Measurements from ENCODE around the gene GRAP.
A peak's percentile ranks its signal among the peaks of the same experiment; 100 is the strongest.

Gene GRAP

DNA sequence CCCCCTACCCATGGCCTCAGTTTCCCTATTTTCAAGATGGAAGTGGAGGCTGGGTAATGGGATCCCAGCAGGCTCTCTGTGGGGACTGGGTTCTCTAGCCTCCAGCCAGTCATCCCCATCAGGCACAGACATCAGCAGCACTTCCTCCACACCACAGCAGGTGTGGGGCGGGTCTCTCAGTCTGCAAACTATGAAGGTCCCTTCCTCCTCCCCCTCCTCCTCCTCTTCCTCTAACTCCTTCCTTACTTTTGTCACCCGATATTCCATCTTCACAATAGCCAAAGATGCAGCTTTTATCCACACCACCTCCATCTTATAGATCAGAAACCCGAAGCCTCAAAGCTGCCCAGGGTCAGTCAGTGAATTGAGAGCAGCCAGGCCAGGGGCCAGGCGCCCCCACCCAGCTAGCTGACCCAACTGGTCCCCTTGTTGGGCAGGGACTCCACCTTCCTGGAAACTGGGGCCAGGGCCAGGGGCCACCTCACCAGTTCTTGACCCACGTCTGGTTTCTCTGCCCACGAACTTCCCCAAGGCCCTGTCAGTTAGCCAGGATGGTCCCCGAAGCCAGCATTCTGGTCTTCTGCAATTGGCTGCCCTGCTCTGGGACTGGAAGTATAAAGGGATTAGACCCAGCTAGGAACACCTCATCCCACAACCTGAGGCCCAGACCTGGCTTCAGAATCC is 44.7 kb downstream of the GRAP start:
- DNase-seq, result no peak

DNA sequence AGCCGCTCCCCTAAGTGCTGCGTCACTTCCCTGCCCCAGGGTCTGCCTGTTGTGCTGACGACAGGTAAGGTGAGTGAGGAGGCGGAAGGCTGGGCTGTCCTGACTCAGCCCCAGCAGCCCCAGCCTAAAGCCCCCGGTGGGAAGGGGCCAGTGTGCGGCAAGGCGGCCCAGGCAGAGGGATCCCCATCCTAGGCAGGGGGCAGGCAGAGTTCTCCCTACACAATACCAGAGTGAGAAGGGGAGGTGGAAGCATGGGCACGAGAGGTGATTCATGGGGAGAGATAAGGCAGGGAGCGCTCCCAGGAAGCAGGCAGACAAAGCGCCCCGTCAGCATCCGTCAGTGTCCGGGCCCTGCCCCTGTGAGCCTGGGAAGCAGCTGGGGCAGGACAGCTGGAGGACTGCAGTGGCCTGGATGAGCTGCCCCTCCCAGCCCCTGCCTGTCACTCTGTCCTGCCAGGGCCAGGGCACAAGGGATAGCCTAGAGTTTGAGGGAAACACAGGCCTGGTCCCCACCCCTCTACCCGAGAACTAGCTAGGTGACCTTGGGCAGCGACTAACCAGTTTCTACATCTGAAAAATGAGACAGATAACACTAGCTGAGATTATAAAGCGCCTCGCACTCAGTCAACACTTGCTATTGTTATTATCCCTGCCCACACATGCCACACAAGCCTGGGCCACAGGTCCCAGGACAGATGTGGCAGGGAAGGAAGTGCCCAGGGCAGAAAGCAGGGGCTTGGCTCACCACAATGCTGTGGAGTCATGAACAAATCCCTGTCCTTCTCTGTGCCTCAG is 46.0 kb downstream of the GRAP start:
- DNase-seq, result no peak

DNA sequence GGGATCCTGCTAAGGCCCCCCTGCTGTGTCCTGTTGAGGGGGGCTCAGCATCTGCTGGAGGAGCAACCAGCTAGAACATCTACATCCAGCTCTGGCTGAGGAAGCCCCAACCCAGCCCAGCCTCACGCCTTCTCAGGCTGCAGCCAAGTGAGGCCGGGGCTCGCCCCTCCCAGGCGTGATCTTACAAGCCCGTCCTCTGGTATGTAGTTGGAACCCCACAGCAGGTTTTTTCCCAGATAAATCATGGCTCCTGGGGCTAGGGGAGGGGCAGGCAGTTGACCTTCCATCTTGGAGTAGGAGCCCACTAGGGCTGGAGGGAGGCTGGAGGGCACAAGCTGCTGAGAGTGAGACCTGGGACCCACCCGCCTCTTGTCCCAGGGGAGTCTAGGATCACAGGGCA is 46.8 kb downstream of the GRAP start:
- no peak for DNase-seq

DNA sequence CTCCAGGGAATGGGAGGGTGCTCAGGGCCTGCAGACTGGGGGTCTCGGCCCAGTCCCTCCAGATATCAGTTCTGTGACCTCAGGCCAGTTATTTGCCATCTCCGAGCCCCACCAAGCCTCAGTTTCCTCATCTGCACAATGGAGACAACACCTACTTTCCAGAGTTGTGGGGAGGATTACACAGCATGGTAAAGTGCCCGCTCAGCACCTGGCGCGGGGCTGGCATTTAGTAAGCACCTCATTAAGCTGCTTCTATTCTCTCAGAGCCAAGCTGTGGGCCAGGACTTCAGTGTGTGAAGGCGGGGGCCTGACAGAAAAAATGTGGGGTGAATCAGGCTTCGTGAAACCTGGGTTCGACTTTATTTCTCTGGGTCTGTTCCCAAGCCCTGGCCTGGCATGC is 47.4 kb downstream of the GRAP start:
- no peak for DNase-seq

DNA sequence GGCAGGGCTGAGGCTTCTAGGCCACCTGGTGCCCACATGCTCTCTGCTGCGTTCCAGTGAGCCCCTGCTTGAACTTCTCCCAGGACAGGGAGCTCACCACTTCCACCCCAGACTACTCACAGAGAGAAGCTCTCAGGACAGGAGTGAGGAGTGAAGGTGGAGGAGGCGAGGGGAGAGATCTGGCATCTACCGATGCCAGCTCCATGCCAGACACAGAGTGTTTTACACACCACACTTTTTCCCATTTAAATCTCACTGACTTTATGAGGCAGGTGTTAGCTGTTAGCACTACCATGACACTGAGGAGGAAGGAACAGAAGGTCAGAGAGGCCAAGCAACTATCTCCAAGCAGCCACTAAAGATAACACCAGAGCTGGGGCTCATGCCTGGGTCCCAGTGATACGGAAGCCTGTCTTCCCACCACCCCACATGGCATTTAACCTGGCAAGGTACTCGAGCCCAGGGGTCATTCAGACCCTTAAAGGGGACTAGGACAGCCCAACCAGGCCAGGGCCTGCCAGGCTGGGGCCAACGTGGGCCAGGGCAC is 49.0 kb downstream of the GRAP start:
- DNase-seq, result no peak

DNA sequence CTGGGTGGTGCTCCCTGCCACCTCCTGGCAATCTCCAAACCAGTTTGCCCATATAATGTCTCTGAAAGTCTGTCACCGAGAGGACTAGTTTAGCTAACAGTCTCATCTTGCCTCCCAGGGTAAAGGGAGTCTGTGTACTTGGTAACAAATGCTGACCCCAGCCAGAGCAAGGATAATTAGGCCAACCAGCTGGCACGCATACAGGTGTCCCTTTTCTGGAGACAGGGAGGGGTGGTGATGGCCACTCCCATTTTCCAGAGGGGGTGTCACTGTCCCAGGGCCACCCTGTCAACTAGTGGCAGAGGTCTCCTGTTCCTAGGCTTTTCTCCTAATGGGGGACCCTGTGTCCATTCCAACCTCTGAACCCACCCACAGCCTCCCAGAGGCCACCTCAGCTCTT is 50.3 kb downstream of the GRAP start:
- no peak for DNase-seq

DNA sequence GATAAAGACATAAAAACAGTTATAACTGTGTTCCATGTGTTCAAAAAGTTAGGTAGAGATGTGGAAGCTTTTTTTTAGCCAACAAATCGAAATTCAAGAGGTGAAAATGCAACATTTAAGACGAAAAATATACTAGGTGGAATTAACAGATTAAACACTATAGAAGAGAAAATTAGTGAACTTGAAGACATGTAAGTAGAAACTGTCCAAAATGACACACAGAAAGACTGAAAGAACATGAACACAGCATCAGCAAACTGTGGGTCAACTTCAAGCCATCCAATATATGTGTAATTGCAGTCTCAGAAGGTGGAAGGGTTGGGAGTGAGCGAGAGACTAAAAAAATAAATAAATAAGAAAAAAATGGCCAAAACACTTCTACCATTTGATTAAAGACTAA is 51.5 kb downstream of the GRAP start:
- DNase-seq, result no peak

DNA sequence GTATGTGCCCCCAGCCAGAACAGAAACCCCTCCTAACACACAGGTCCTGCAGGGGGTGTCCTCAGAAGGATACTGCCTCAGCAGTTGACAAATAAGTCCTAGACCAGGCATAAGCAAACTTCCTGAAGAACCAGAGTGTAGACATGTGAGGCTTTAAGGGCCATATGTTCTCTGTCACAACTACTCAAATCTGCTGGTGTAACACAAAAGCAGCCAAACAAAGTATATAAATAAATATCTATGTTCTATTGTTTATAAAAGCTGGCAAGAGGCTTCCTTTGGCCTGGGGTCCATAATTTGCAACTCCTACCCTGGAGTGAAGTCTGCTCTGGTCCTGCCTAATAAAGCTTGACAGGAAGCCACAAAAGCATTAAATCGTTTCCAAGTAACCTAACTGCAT is 52.1 kb downstream of the GRAP start:
- no peak for DNase-seq

DNA sequence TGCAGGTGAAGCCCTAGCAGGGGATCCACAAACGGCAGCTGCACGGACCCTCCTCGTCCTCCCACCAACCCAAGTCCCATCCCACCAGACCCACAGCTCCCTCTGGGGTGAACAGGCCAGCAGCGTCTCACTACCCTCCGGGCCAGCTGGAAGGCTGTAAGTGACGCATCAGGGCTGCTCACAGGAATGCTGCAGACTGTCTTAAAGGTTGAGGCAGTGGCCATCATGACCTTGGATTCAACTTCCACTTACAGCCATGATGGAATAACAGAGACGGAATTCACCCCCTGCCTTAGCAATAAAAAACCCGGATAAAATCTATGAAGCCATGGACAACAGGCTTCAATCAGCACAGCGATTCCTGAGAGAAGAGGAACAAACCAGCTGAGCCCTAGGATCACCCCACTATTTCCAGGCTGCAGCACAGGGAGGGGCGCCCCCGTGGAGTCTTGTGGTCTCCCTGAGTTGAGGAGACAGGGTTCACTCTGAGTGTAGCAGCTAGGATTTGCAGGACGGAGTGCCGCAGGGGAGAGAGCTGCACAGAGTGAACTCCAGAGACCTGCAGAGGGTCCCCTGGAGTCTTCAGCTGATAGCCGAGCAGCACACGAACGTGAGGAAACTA is 52.7 kb downstream of the GRAP start:
- DNase-seq, result no peak

DNA sequence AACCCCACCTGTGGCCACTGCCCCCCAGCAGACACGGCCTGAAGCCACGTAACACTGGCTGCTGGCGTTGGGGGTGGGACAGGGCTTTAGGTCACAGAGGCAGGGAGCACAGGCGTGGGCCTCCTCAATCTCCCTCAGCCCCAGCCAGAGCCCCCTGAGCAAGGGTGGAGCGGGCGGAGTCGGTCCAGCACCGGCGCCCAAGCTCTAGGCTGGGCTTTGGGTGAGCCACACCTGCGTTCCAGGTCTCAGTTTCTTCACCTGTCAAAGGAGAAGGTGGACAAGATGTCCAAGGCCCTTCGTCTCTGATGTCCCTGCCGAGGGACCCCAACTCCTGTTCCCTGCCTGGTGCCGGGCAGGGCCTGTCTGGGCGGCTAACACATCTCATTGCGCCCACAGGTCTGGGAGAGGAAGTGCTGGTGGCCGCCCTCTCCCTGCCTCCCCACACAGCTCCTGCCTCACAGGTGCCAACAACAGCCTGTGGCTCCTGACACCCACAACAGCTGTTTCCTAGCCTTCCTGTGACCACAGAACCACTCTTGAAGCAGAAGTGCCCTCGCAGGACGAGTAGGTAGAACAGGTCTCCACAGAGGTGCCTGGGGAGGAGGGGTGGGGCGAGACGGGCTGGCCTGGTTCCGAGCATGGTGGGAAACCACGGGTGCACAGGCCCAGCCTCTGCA is 54.2 kb downstream of the GRAP start:
- peak; percentile 20 for DNase-seq

DNA sequence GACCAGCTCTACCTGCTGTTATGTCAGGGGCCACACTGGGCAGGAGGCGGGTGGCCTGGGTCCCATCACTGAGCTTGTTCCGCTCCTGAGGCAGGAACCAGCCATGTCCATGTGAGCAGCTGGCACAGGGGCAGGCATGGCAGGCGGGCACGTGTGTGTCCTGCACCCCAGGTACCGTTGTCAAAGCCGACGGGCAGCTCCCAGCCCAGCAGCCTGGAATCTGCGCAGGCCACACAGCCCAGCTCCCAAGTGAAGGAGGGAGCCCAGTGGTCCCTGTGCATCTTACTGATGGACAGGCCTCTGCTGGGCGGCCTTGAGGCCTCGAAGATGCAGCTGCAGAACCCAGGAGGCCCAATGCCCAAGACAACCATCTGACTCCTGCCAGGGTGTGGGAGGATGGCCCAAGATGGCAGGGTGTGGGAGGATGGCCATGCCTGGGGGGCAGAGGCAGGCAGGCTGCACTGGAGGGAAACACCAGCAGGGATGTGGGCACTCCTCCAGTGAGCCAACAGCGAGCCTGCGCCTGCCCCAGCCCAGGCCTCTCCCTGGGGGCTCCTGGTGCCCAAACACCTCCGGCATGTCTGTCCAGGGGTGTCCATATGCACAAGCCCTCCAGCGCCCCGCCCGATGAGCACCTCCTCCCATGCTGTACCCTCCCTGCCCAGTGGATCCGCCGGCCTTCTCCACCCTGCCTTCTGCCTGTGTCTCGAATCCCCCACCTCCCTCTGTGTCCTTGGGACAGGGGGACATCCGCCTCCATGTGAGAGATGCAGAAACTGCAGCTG is 55.0 kb downstream of the GRAP start:
- DNase-seq, result no peak

DNA sequence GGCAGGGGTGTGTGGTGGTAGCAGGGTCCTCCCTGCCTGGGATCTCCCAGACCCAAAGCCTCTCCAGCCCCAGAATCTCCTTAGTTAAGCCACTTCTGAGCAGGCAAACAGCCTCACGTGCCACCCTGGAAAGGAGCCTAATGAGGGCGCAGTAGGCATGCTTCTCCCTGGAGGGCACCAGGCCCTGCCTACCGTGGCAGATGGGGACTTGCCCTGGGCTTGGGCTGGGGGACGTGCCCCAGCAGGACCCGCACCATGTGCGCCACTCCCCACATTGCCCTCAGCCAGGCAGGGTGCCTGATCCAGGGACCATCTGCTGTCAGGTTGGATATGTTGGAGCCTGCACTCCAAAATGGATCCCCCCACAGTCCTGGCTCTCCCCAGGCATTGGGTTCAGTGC is 56.4 kb downstream of the GRAP start:
- DNase-seq, result no peak

DNA sequence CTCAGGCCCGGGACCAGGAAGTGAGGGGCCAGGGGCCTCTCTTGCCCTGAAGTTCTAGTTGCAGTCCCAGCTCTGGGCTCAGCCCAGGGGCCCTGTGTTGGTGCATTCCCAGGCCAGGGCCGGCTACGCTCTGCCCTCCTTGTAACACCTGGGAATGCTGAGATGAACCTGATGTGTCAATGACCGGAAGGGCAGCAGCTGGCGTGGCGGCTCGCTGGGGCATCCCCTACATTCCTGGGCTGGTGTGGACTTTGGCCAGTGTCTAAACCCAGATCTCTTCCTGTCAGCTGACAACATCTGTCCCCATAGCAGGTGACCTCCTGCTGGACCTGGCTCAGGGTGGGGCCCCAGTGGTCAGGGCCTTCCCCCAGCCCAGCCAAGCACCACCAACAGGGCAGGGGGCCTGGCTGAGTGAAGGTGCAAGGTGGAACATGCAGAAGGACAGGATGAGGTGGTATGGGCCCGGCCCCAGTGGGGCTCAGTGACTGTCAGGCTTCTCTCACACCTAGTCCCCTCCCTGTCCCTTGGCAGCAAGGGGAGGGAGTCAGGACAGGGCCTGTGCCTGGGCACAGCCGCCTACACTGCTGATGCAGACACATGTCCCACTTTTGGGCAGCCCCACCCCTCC is 58.1 kb downstream of the GRAP start:
- DNase-seq, result no peak

DNA sequence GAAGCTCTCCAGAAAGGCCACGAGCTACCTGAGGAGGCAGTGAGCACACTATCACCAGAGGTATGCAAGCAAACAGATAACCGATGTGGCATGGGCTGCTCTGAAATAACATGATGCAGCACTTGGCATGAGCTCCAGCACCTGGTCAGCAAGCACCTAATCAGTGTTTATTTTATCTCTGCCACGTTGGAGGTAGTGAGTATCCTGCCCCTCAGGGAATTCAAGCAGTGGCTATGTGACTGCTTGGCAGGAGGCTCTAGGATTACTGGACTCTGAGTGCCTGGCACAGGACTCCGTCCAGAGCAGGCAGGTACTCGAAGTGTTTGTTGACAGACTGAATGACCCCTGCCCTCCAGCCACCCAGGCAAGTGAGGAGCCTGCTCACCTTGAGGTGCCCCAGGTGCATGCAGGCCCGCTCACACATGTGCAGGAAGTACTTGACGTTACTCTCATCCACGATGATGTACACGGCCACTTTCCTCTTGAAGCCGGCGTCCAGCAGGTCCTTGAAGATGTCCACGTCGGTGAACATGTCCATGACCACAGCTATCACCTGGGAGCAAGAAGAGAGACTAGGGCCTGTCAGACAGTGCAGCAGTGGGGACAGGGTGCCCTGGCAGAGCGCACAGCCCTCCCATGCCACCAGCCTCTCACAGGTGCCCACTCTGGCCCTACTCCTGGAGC is 58.8 kb downstream of the GRAP start:
- no peak for DNase-seq

DNA sequence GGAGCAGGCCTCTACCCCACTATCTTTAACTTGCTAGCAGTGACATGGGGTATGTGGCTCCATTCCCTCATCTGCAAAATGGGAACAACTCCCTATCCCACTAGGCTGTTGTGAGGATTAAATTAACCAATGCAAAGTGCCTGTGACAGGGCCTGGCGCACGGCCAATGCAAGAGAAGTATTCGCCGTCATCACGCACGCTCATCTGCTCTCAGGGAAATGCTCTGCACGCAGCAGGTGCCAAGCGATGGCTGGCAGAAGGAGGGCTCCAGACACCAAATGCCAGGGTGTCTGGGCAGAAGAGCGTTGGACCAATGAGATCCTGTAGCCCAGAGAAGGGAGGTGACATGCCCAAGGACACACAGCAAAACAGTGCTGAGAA is 59.5 kb downstream of the GRAP start:
- no peak for DNase-seq

DNA sequence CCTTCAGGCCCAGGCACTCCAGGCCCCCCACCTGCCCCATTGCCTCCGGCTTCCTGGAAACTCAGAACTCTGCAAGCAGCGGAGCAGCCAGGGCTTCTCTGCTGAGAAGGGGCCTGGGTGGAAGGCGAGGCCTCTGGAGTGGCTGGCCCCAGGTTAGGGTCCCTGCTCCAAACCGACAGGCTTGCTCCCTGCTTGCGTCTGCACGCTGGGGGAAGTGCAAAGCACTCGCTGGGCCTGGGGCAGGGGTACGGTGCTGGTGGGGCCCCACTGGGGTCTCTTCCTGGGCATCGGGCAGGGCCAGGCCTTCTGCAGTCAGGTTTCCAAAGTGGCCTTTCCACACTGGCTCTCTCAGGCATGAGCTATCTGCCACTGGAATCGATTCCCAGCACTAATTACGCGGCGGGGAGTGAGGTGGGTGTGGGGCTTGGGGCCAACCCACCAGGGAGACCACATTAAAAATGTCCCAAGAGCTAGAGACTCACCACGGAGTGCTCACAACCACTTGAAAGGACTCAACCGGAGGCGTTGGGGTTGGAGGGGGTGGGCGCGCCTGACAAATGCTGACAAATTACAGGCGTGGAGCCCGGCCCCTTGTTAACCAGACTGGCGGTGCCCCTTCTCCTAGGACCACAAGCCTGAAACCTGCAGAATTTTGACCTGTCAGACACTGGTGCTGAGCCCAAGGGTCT is 60.1 kb downstream of the GRAP start:
- no peak for DNase-seq

DNA sequence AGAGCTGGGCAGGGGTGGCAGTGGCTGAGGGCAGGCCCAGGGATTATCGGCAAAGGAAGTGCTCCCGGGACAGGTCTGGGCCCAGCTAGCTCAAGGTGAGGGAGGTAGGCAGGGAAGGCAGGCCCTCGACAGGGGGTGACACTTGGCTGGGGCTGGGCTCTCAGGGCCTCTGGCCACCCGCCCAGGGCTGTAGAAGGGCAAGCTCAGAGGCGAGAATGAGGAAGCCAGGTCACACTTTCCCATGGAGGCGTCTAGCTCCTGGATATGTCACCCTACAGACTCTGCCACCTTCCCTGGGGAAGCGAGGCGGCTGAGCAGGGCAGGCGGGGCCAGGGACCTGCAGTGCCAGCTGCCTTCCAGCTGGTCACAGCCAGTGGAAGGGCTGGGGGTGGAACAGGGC is 61.3 kb downstream of the GRAP start:
- no peak for DNase-seq

DNA sequence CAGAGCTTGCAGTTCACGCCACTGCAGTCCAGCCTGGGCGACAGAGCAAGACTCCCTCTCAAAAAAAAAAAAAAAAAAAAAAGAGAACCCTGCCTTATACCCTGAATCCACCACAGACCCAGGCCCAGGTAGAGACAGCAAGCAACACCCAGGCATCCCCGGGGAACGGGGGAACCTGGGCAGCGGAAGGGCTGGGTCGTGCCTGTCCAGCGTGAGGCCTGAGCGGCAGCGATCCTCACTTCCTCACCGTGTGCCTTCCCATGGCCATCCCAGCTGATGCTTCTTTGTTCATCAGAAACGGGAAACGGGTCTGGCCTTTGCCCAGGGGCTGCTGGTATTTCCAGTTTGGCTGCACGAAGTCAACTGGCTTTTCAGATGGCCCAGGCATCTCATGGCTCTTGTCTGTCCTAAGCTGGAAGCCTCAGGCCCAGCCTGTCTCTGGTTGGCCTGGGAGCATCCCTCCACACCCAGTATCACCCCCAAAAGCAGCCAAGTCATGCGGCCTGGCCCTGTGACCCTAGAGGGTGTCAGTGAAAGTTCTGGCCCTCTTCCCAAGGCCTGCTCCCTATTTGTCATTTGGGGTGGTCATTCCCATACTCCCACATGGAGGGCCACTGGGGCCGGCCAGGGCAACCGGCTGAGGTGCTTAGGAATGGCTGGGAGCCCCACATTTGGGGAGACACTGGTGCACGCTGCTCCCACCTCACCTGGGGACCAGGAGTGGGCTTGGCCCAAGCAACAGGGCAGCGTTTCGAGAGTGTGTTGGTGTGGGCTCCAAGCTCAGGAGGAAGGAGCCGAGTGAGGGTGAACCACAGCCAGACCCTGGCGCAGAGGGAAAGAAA is 62.3 kb downstream of the GRAP start:
- DNase-seq, result no peak

DNA sequence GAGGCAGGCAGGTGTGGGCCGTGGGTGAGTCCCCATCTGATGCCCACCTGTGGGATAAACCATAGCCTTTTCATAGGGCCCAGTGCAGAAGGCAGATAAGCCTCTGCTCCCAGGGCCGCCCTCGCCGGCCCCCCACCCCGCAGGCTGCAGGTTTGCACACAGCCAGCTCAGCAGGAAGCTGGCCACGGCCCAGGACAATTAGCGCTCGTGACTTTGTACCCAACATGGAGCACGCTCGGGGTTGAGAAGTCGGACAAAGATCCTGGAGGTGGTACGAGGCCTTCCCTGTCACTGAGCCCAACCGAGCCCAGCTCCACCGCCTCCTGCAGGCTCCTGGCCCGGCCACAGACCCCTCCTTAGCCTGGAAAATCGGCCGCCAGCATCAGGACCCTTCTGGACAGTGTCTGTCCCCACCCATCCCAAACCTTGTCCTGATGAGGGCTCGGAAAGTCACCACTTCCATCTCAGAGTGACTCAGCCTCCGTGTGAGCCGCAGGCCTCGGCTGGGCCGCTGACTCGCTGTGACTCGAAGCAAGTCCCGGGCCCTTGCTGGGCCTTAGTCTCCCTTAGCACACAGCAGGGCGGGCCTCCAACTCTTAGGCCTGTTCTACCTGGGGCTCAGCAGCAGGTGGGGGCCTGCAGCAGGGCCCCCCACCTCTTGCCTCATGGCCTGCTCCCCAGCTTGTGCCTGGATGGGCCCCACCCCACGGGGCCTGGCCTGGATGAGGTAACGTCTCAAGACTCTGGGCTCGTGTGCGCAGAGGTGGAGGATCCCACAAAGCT is 64.9 kb downstream of the GRAP start:
- no peak for DNase-seq
